ENCODE results near the gene B3GNT3. TPM values are rescaled to one million over a fixed set of nuclear protein-coding genes. Genes with fewer than 3 reads are reported as not detected.

B3GNT3 gene
- total RNA-seq, 4 donors from 2014 or later: 2.9 to 18.3 (median 10.7) TPM

GRCh38 chr19:17764348-17764747, 30.6 kb upstream of the B3GNT3 start:
- no peak for TF ChIP-seq CTCF (IDR thresholded peaks at IDR 0.05)
- TF ChIP-seq POLR2A (IDR thresholded peaks at IDR 0.05): no peak
- WGBS, 2 donors: 89 to 96% methylated on average over 6 to 7 of the region's 7 CpGs
- intact Hi-C loops (cut with DNase I; ENCODE audit: low total_unique reads): no loop called here
- no peak for DNase-seq (ENCODE audit: low spot score in 2 of 2)
- H3K4me3 ChIP-seq (ENCODE audit: low read depth, poor library complexity, severe bottlenecking): no peak overlapping the region

GRCh38 chr19:17765069-17765618, 29.8 kb upstream of the B3GNT3 start:
- 46 to 49% methylated on average over 12 of the region's 12 CpGs for WGBS, 2 donors
- no peak for TF ChIP-seq CTCF (IDR thresholded peaks at IDR 0.05)
- TF ChIP-seq POLR2A (IDR thresholded peaks at IDR 0.05): no peak
- intact Hi-C loops (cut with DNase I; ENCODE audit: low total_unique reads): no loop called here
- peak; percentile 47 to 92 for DNase-seq (ENCODE audit: low spot score in 2 of 2)
- H3K4me3 ChIP-seq (ENCODE audit: low read depth, poor library complexity, severe bottlenecking): no peak overlapping the region

- peak; percentile 63 to 94 for DNase-seq (ENCODE audit: low spot score in 2 of 2)
- TF ChIP-seq CTCF (IDR thresholded peaks at IDR 0.05): peak in 1 of 3 donors; percentile 36
- no peak for TF ChIP-seq POLR2A (IDR thresholded peaks at IDR 0.05)
- no peak overlapping the region for H3K4me3 ChIP-seq (ENCODE audit: low read depth, poor library complexity, severe bottlenecking)
- intact Hi-C loops (cut with DNase I; ENCODE audit: low total_unique reads): no loop called here
- 7 to 13% methylated on average over 23 to 29 of the region's 29 CpGs for WGBS, 2 donors
These were observed 28.3 kb upstream of the B3GNT3 start for GRCh38 chr19:17766543-17767131.

GRCh38 chr19:17767559-17767958, 27.4 kb upstream of the B3GNT3 start:
- WGBS, 2 donors: 37 to 59% methylated on average over 1 of the region's 1 CpG
- TF ChIP-seq CTCF (IDR thresholded peaks at IDR 0.05): no peak
- no peak for TF ChIP-seq POLR2A (IDR thresholded peaks at IDR 0.05)
- no peak overlapping the region for H3K4me3 ChIP-seq (ENCODE audit: low read depth, poor library complexity, severe bottlenecking)
- intact Hi-C loops (cut with DNase I; ENCODE audit: low total_unique reads): no loop called here
- no peak for DNase-seq (ENCODE audit: low spot score in 2 of 2)

- intact Hi-C loops (cut with DNase I; ENCODE audit: low total_unique reads): no loop called here
- H3K4me3 ChIP-seq (ENCODE audit: low read depth, poor library complexity, severe bottlenecking): no peak overlapping the region
- no peak for DNase-seq (ENCODE audit: low spot score in 2 of 2)
- TF ChIP-seq POLR2A (IDR thresholded peaks at IDR 0.05) (no peak), CTCF (IDR thresholded peaks at IDR 0.05) (no peak)
- 80 to 84% methylated on average over 12 to 13 of the region's 13 CpGs for WGBS, 2 donors
These were observed 24.3 kb upstream of the B3GNT3 start for GRCh38 chr19:17770613-17771012.

GRCh38 chr19:17772172-17772571, 22.8 kb upstream of the B3GNT3 start:
- 93 to 98% methylated on average over 3 to 4 of the region's 4 CpGs for WGBS, 2 donors
- H3K4me3 ChIP-seq (ENCODE audit: low read depth, poor library complexity, severe bottlenecking): no peak overlapping the region
- TF ChIP-seq POLR2A (IDR thresholded peaks at IDR 0.05): no peak
- no peak for TF ChIP-seq CTCF (IDR thresholded peaks at IDR 0.05)
- intact Hi-C loops (cut with DNase I; ENCODE audit: low total_unique reads): no loop called here
- no peak for DNase-seq (ENCODE audit: low spot score in 2 of 2)
